ENCODE data around the gene STBD1.
"Not testable (repeated sequence)": the region's sequence is repeated elsewhere in the genome, so short reads cannot be mapped to it uniquely, and the experiment has no call there.

STBD1 gene

DNA sequence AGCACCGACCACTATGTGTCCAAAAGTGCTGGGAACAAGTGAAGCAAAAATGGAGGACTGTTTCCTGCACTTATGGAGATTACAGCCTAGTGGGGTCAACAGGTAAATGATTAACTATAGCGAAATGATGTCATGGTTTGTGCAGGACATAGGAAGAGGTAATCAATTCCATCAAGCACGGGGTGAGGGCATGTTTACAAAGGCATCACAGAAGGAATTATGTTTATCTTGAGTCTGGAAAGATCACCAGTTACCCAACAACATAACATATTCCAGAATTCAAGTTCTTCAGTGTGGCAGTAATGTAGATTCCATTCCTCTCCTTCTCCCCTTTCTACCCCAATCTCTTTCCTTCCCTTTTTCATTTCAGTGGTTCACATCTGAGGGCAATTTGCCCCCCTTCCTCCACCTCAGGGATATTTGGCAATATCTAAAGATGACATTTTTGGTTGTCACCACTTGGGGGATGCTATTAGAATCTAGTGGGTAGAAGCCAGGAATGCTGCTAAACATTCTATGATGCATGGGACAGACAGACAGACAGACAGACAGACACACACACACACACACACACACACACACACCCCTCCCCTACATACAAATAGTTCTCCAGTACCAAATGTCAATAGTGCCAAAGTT, 30.9 kb upstream of the STBD1 start:
- H3K4me3 ChIP-seq (ENCODE audit: low read depth, low read length): no peak overlapping the region
- TF ChIP-seq, protein P1, sequence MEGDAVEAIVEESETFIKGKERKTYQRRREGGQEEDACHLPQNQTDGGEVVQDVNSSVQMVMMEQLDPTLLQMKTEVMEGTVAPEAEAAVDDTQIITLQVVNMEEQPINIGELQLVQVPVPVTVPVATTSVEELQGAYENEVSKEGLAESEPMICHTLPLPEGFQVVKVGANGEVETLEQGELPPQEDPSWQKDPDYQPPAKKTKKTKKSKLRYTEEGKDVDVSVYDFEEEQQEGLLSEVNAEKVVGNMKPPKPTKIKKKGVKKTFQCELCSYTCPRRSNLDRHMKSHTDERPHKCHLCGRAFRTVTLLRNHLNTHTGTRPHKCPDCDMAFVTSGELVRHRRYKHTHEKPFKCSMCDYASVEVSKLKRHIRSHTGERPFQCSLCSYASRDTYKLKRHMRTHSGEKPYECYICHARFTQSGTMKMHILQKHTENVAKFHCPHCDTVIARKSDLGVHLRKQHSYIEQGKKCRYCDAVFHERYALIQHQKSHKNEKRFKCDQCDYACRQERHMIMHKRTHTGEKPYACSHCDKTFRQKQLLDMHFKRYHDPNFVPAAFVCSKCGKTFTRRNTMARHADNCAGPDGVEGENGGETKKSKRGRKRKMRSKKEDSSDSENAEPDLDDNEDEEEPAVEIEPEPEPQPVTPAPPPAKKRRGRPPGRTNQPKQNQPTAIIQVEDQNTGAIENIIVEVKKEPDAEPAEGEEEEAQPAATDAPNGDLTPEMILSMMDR (IDR thresholded peaks at IDR 0.05; ENCODE audit: low read depth, low read length, missing control alignments): no peak
- no peak for DNase-seq (ENCODE audit: low read depth)

- no peak for DNase-seq (ENCODE audit: low read depth)
- TF ChIP-seq, protein P1 (IDR thresholded peaks at IDR 0.05; ENCODE audit: low read depth, low read length, missing control alignments): no peak
- no peak overlapping the region for H3K4me3 ChIP-seq (ENCODE audit: low read depth, low read length)
Observed at GRCh38 chr4:76276813-76277212, 29.7 kb upstream of the STBD1 start.

DNA sequence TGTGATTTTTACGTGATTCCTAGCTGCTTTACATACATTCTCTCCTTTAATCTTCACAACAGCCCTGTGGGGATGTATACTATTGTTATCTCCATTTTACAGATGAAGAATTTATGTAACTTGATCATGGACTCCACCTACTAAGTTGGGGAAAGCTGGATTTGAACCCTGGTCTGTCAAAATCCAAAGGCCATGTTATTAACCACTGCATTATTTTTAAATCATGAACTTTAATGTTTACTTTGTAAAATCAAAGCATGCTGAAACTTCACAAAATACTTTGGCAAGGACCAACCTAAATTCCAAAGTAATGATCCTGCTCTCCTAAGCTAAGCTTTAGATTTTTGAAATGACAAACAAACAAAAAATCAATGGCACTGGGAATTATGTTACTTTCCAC, 28.9 kb upstream of the STBD1 start:
- no peak for DNase-seq (ENCODE audit: low read depth)
- TF ChIP-seq, protein P1 (IDR thresholded peaks at IDR 0.05; ENCODE audit: low read depth, low read length, missing control alignments): no peak
- no peak overlapping the region for H3K4me3 ChIP-seq (ENCODE audit: low read depth, low read length)

GRCh38 chr4:76278583-76278982, 27.9 kb upstream of the STBD1 start:
- TF ChIP-seq, protein P1 (IDR thresholded peaks at IDR 0.05; ENCODE audit: low read depth, low read length, missing control alignments): no peak
- no peak overlapping the region for H3K4me3 ChIP-seq (ENCODE audit: low read depth, low read length)
- DNase-seq (ENCODE audit: low read depth): no peak

DNA sequence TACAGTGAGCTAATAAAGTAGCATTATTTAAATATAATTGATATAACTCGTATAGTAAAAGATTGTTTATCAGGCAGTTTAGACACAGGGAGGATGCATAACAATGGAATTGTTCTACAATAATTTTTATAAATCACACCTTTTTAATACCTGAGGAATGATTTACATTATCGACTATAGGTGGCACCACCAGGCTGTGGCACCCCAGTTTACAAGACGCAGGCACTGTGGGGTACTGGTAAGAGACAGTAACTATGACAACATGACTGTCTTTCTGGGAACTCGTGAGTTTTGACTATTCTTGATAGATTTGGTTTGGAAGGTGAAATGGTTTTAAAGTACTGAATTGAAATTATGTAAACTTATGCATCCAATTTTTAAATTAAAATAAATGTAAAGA, 27.1 kb upstream of the STBD1 start:
- DNase-seq (ENCODE audit: low read depth): no peak
- H3K4me3 ChIP-seq (ENCODE audit: low read depth, low read length): no peak overlapping the region
- TF ChIP-seq, protein P1 (IDR thresholded peaks at IDR 0.05; ENCODE audit: low read depth, low read length, missing control alignments): no peak

DNA sequence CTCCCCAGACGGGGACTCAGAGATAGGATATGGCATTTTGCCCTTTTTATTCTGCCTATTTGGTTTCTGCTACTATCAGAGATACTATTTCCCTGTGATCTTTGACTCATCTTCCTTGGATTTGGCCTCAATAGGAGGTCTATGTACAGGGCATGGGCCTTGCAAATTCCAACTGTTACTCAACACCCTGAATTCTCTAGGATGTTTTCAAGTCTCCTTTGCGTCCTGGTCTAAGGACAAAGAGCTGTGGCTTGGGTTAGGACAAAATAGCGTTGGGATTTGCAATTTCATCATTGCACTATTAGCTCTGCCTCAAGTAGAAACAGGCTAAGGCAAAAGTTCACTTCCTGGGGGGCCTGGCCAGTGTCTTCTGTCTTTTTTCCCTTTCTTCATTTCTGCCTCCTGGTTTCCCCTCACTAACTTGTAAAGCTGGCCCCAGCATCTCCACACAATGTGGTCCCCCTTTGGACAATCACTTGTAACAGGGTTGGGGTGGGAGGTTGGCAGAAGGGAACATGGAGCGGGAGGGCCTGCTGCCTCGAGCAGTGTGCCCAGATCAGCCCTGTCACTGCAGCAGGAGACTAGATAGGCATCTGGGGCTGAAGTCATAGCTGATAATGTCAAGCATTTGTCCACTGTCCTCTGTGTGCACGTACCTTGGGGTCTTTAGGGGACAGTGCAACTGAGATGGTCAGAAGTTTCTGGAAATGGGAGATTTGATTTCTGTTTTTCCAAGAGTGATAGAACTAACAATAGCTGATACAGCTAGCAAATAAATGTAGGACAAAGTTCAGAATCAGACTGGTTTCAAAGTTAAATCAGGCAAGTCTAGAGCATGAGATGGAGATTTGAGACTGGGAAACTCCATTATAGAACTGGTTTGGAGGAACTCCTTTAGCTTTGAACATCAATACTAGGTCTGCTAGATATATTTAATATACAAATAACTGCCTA, 25.8 kb upstream of the STBD1 start:
- TF ChIP-seq, protein P1 (IDR thresholded peaks at IDR 0.05; ENCODE audit: low read depth, low read length, missing control alignments): no peak
- H3K4me3 ChIP-seq (ENCODE audit: low read depth, low read length): no peak overlapping the region
- no peak for DNase-seq (ENCODE audit: low read depth)

GRCh38 chr4:76281594-76281993, 24.9 kb upstream of the STBD1 start:
- not testable (repeated sequence) for DNase-seq (ENCODE audit: low read depth); H3K4me3 ChIP-seq (ENCODE audit: low read depth, low read length)
